ENCODE results near the gene HNF1B.

Gene HNF1B

DNA sequence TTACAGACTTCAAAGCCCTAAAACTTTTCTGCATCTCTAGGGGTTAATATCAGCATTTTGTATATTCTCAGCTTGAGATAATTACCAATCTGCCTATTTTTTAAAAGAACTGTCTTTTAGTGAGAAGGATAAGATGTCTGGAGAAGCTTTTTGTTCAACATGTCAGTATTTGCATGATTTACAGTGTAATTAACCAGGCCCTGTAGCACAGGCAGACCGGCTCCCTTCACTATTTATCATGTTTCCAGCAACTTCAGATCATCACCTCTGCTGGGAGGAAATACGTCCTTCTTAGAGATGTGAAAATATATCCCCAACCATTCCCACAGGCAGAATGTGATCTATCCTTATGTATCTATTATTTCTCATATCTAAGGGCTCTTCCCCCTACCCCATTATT lies 93.0 kb downstream of the HNF1B start:
- no peaks in the 10 kb centered on the region for H3K9me3 Mint-ChIP-seq
- ATAC-seq (replicated peaks): no peak

DNA sequence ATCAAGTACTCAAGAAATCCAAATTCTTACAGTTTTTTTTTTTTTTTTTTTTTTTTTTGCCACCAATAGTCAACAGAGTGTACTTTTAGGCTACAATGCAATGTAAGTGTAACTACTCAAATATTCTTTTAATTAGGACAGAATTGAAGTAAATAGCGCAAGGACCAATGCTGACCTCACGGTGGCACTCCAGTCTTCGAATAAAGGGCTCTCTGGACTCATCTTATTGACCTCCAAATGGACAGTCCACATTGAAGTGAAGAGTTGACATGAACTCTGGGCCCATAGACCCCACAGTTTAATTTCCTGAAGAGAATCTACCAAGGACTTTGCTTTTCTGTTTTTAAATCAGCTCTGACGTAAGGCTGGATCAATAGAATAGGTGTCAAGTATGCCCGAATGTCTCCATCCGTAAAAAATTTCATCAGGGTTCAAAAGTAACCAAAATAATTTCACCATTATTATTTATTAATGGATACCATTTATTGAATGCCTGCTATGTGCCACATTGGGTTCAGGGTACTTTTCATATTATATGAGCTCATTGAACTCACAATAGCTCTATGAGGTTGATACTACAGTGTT lies 94.3 kb downstream of the HNF1B start:
- Mint-ChIP-seq H3K36me3 (ENCODE audit: insufficient read depth) (no peaks in the 10 kb centered on the region), H3K4me3 (no peak overlapping the region), H3K27ac (no peak overlapping the region), H3K9me3 (no peaks in the 10 kb centered on the region), H3K4me1 (ENCODE audit: low read depth in 2 of 2) (no peaks in the 10 kb centered on the region), H3K27me3 (peaks cover 63 to 70% of the 10 kb centered on the region in 2 donors)
- no peak for DNase-seq
- ATAC-seq (replicated peaks): no peak

More for the DNA sequence above, 93.0 kb downstream of the HNF1B start:
- Mint-ChIP-seq H3K36me3 (ENCODE audit: insufficient read depth) (no peaks in the 10 kb centered on the region), H3K27me3 (peaks cover 51 to 57% of the 10 kb centered on the region in 2 donors), H3K27ac (no peak overlapping the region), H3K4me1 (ENCODE audit: low read depth in 2 of 2) (no peaks in the 10 kb centered on the region), H3K4me3 (no peak overlapping the region)
- no peak for DNase-seq

DNA sequence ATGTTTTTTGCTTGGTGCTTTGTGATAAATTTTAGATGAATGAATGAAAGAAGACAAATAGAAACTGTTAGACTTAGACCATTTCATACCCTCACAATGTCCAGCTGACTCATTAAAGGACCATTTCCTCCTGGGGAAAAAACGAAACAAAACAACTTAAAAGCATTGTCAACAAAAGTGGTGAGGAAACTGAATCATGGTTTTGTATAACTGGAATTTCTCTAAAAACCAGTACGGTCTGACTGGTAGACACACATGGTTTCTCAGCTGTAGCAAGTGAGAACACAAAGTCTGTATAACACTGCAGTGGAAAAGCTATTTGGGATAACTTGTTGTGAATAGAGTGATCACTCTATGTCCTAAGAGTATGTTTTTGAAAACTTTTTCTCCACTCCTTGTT lies 96.3 kb downstream of the HNF1B start:
- Mint-ChIP-seq H3K36me3 (ENCODE audit: insufficient read depth) (peaks cover 2% of the 10 kb centered on the region), H3K27me3 (peaks cover 74 to 82% of the 10 kb centered on the region in 2 donors), H3K9me3 (no peaks in the 10 kb centered on the region), H3K4me1 (ENCODE audit: low read depth in 2 of 2) (peaks cover 3 to 4% of the 10 kb centered on the region in 2 donors), H3K27ac (no peak overlapping the region), H3K4me3 (no peak overlapping the region)
- DNase-seq: no peak
- no peak for ATAC-seq (replicated peaks)

DNA sequence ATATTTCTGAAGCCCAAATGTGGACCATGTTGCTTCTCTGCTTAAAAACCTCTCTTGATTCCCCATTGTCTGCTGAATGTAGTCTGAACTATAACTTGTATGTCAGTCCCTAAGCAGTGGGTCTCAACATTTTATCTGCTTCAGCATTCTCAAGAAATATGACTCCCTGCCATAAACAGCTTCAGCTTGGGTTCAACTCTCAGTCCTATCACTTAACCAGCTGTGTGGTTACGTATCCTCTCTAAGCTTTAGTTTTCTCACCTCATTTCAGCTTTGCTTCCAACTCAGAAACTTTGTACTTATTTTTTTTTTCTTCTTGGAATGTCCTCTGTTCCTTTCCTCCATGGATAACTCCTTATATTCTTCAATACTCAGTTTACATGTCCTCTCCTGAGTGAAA lies 97.0 kb downstream of the HNF1B start:
- no peak for DNase-seq
- no peak for ATAC-seq (replicated peaks)
- Mint-ChIP-seq H3K27me3 (peaks cover 71 to 77% of the 10 kb centered on the region in 2 donors), H3K36me3 (ENCODE audit: insufficient read depth) (peaks cover 9% of the 10 kb centered on the region), H3K4me3 (no peak overlapping the region), H3K4me1 (ENCODE audit: low read depth in 2 of 2) (peaks cover 8% of the 10 kb centered on the region in 2 donors), H3K27ac (no peak overlapping the region), H3K9me3 (no peaks in the 10 kb centered on the region)

DNA sequence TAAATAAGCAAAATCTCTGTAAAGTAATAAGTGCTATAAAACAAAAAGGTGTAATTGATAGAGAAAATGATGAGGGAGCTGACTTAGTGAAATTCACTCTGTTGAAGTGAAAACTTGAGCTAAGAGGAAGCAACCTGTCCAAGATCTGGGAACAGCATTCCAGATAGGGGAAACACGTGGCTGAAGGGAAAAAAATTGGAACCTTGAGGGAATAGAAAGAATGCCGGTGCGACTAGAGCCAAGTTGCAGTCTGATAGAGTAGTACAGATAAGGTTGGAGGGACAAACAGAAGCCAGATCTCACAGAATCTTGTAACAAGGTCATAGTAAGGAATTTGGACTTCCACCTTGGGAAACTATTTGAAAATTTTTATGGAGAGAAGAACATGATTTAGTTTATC lies 101.0 kb downstream of the HNF1B start:
- Mint-ChIP-seq H3K9me3 (no peaks in the 10 kb centered on the region), H3K27me3 (peaks cover 40 to 43% of the 10 kb centered on the region in 2 donors), H3K4me1 (ENCODE audit: low read depth in 2 of 2) (peaks cover 23 to 26% of the 10 kb centered on the region in 2 donors), H3K4me3 (peak overlapping the region; percentile 92 to 93), H3K36me3 (ENCODE audit: insufficient read depth) (peaks cover 34% of the 10 kb centered on the region), H3K27ac (peak overlapping the region; percentile 93 to 94)
- DNase-seq (no peak), ATAC-seq (replicated peaks) (no peak)

DNA sequence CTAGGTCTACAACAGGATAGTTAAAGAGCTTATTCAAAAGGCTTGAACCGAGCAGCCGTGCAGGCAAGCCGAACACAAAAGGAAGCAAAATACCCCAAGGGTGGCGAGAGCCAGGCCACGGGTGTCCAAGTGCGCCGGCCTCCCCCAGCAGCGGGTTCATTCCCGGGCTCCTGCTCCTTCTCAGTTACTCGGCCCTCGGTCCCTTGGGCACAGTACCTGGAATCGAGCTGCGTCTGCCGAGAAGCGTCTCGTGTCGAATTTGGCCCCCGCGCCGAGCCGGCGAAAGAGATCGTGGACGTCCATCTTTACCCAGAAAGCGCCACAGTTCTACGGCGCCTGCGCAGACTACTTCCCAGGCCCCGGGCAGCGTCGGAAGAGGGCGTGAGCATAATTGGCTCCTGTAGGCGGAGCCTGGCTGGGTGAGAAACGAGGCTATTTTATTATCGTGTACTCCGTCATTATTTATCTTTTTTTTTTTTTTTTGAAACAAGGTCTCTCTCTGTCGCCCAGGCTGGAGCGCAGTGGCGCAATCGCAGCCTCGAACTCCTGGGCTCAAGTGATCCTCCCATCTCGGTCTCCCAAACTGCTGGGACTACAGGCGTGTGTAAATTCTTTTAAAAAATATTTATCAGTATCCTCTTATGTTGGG lies 101.6 kb downstream of the HNF1B start, which contains the start of gene DDX52:
TSS of gene DDX52 (minus strand) at position 329 of the 649 bp plus-strand sequence. CDS start at position 303, 26 bp downstream.
- peaks cover 34 to 36% of the 10 kb centered on the region in 2 donors for H3K27me3 Mint-ChIP-seq
- no peaks in the 10 kb centered on the region for H3K9me3 Mint-ChIP-seq
- H3K27ac Mint-ChIP-seq: peak within 1 kb of the TSS; percentile 93 to 94
- peak within 1 kb of the TSS; percentile 92 to 93 for H3K4me3 Mint-ChIP-seq
- ATAC-seq (replicated peaks): peak; percentile 98
- H3K4me1 Mint-ChIP-seq (ENCODE audit: low read depth in 2 of 2): peaks cover 26% of the 10 kb centered on the region in 2 donors
- H3K36me3 Mint-ChIP-seq (ENCODE audit: insufficient read depth): peaks cover 40% of the 10 kb centered on the region
- peak; percentile 85 to 87 (median 85) for DNase-seq

DNA sequence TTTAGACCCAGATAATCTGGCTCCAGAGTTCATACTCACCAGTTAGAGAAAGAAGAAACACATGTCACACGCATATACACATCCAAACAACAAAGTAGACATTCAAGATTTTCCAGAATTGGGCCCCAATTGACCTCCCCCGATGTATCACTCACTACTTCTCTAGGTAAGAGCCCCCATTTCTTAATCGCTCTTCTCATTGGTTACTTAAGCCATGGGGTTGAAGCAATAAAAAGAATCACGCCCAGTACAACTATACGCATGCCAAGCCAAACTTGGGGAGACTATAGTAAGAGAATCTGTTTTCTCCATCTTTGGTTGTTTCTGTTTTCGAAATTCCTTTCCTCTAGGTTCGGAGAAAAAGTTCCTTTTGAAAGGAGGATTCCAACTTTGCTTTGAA lies 102.2 kb downstream of the HNF1B start:
- no peak for DNase-seq
- Mint-ChIP-seq H3K27me3 (peaks cover 28 to 31% of the 10 kb centered on the region in 2 donors), H3K36me3 (ENCODE audit: insufficient read depth) (peaks cover 46% of the 10 kb centered on the region), H3K27ac (peak overlapping the region; percentile 93 to 94), H3K9me3 (no peaks in the 10 kb centered on the region), H3K4me1 (ENCODE audit: low read depth in 2 of 2) (peaks cover 26% of the 10 kb centered on the region in 2 donors), H3K4me3 (peak overlapping the region; percentile 92 to 93)
- peak; percentile 14 for ATAC-seq (replicated peaks)

DNA sequence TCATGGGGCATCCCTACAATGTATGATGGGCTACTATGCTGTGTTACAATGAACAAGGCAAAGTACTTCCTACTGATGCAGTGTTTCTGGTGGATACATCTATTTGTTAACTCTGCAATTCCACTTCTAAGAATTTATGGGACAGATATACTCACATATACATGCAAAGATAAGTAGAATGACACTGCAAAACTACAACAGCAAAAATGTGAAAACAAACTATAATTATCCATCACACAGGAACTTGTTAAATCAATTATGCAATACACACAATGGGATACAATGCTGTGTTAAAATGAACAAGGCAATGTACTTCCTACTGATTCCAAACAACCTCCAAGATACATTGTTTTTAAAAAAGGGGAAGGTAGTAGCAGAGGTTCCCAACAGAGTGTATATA lies 104.8 kb downstream of the HNF1B start:
- peaks cover 12 to 13% of the 10 kb centered on the region in 2 donors for H3K27me3 Mint-ChIP-seq
- ATAC-seq (replicated peaks) (no peak), DNase-seq (no peak)
- peaks cover 28 to 32% of the 10 kb centered on the region in 2 donors for H3K4me1 Mint-ChIP-seq (ENCODE audit: low read depth in 2 of 2)
- no peaks in the 10 kb centered on the region for H3K9me3 Mint-ChIP-seq
- peak overlapping the region; percentile 4 to 10 for H3K4me3 Mint-ChIP-seq
- H3K36me3 Mint-ChIP-seq (ENCODE audit: insufficient read depth): peaks cover 64% of the 10 kb centered on the region
- peak overlapping the region in 1 of 2 donors; percentile 49 for H3K27ac Mint-ChIP-seq

DNA sequence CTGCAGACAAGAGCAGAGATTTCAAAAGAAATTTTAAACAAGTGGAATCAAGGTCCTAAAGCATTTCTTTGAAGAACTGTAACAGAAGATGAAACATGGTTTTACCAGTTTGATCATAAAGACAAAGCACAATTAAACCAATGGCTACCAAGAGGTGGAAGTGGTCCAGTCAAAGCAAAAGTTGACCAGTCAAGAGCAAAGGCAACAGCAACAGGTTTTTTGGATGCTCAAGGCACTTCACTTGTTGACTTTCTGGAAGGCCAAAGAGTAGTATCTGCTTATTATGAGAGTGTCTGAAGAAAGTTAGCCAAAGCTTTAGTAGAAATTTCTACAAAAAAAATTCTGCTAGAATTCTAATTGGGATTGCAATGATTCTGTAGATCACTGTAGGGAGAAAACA lies 106.9 kb downstream of the HNF1B start:
- no peak for ATAC-seq (replicated peaks)
- Mint-ChIP-seq H3K4me3 (no peak overlapping the region), H3K4me1 (ENCODE audit: low read depth in 2 of 2) (peaks cover 20 to 24% of the 10 kb centered on the region in 2 donors), H3K36me3 (ENCODE audit: insufficient read depth) (peaks cover 64% of the 10 kb centered on the region), H3K9me3 (no peaks in the 10 kb centered on the region), H3K27me3 (no peaks in the 10 kb centered on the region), H3K27ac (no peak overlapping the region)
- no peak for DNase-seq
